ENCODE data around the gene MINDY4B. TPM values are rescaled to one million over a fixed set of nuclear protein-coding genes. Genes with fewer than 3 reads are reported as not detected.

MINDY4B gene
- total RNA-seq, 2 experiments from 2014 or later = not detected

- H3K27ac Mint-ChIP-seq = no peak overlapping the region
- peaks cover 32% of the 10 kb centered on the region for H3K27me3 Mint-ChIP-seq
- no peaks in the 10 kb centered on the region for H3K36me3 Mint-ChIP-seq
- DNase-seq = no peak
- H3K4me3 Mint-ChIP-seq = no peak overlapping the region
- CTCF ChIA-PET = no interaction called here
- H3K9me3 Mint-ChIP-seq (ENCODE audit: low read depth) = no peaks in the 10 kb centered on the region
- no peaks in the 10 kb centered on the region for H3K4me1 Mint-ChIP-seq
- no peak for ATAC-seq
Measured at GRCh38 chr3:150917951-150918350, 12.7 kb upstream of the MINDY4B start.

DNA sequence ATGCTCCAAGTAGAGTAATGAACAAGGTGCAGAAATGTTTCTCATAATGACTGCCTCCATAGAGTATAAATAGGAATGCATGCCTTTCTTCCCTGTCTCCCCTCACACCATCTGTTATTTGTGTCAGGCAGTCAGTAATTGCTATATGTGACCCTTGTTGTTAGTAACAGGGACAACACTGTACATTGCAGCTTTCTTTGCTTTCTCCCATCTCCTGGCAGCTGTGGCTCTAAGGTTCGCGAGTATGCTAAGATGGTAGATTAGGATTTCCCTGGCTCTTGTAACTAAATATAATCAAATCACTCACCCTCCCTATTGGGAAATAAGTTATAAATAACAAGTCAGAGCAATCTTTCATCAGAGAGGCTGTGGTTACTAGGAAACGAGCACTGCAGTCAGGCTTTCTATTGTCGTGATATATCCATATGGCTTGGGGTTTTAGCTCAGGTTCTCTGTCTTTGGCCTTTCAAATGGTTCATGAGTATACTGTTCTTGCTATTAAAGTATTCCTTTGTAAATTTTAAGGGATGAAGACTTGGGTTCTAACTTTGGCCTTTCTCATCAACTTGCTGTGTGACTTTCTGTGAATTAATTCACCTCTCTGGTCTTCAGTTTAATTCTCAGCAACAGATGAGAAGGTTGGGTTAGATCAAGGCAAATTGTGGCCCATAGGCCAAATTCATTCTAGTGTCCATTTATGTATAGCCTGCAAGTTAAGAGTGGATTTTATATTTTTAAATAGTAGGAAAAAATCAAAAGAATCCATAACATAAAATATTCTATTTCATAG lies 8.1 kb upstream of the MINDY4B start:
- Mint-ChIP-seq H3K4me1 (no peaks in the 10 kb centered on the region), H3K9me3 (ENCODE audit: low read depth) (no peaks in the 10 kb centered on the region), H3K27me3 (peaks cover 40% of the 10 kb centered on the region), H3K4me3 (no peak overlapping the region), H3K36me3 (no peaks in the 10 kb centered on the region), H3K27ac (no peak overlapping the region)
- ATAC-seq (no peak), DNase-seq (no peak)
- CTCF ChIA-PET = no interaction called here

DNA sequence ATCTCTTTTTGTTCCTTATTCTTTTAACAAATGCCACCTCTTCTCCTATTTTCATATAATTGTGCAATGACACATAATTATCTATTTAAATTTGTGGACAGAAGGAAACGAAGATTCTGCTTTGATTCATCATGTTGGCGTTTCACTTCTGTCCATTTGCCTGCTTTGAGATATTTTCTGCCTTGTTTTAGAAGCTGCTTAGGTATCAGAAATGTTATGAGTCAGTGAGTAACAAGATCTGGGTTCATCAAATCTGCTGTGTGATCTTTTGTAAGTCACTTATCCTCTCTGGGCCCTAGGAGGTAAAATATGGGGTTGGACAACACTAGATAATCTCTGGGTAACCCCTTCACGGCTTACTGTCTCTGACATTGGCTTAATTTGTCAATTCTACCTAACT lies 7.3 kb upstream of the MINDY4B start:
- H3K4me1 Mint-ChIP-seq = no peaks in the 10 kb centered on the region
- no peak for DNase-seq
- H3K4me3 Mint-ChIP-seq = no peak overlapping the region
- H3K27ac Mint-ChIP-seq = no peak overlapping the region
- peaks cover 42% of the 10 kb centered on the region for H3K27me3 Mint-ChIP-seq
- CTCF ChIA-PET = interaction anchor here (1.0 kb wide), 1 partner anchor 22 kb away, joined by 3 read pairs; no protein-coding TSS in a partner anchor
- H3K36me3 Mint-ChIP-seq = no peaks in the 10 kb centered on the region
- ATAC-seq = no peak
- no peaks in the 10 kb centered on the region for H3K9me3 Mint-ChIP-seq (ENCODE audit: low read depth)

DNA sequence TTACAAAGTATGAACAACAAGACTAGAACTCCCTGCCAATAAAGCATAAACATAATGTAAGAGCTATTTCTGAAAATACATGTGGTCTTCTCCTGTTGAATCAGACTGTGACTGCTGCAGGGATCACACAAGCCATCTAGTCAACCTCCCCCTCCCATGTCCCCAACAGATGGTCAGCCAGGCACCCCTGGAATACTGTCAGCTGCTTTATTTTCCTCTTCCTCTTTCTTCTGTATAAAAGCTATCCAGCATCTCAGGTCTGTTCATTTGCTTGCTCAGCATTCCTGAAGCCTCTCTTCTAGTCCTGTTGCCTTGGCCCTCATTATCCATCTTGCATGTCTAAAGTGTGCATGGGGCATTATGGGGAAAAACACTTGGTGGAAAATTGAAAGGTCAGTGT lies 6.5 kb upstream of the MINDY4B start:
- CTCF ChIA-PET = interaction anchor here (1.0 kb wide), 1 partner anchor 21 kb away, joined by 3 read pairs; no protein-coding TSS in a partner anchor
- Mint-ChIP-seq H3K27ac (no peak overlapping the region), H3K27me3 (peaks cover 46% of the 10 kb centered on the region), H3K4me1 (no peaks in the 10 kb centered on the region), H3K4me3 (no peak overlapping the region), H3K9me3 (ENCODE audit: low read depth) (no peaks in the 10 kb centered on the region), H3K36me3 (no peaks in the 10 kb centered on the region)
- no peak for ATAC-seq
- DNase-seq = no peak

DNA sequence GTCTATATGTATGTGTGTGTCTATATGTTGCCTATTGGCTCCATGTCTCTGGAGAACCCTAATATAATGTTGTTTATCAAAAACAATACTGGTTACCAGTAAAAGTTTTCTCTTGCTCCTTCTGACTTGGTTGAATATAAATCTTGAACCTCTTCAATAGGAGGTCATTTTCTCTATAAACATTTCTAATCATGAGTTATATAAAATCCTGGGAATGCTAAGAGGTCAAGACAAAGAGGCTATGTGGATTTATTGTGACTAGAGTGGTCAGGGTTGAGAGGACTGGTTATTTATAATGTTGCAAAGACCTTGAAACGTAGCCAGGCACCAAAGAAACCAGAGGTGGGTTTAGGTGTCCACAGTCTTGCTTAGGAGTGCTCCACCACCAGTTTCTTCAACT lies 1.2 kb upstream of the MINDY4B start:
- Mint-ChIP-seq H3K4me3 (no peak overlapping the region), H3K4me1 (no peaks in the 10 kb centered on the region), H3K27ac (no peak overlapping the region), H3K27me3 (peaks cover 69% of the 10 kb centered on the region), H3K36me3 (no peaks in the 10 kb centered on the region), H3K9me3 (ENCODE audit: low read depth) (no peaks in the 10 kb centered on the region)
- CTCF ChIA-PET = no interaction called here
- DNase-seq = no peak
- ATAC-seq = no peak

- DNase-seq (no peak), ATAC-seq (no peak)
- H3K36me3 Mint-ChIP-seq = no peaks in the 10 kb centered on the region
- no peaks in the 10 kb centered on the region for H3K9me3 Mint-ChIP-seq (ENCODE audit: low read depth)
- no peak overlapping the region for H3K27ac Mint-ChIP-seq
- CTCF ChIA-PET = no interaction called here
- H3K4me3 Mint-ChIP-seq = no peak overlapping the region
- peaks cover 68% of the 10 kb centered on the region for H3K27me3 Mint-ChIP-seq
- H3K4me1 Mint-ChIP-seq = no peaks in the 10 kb centered on the region
Measured at GRCh38 chr3:150905746-150906145, 507 bp upstream of the MINDY4B start.

- Mint-ChIP-seq H3K27ac (no peak overlapping the region), H3K27me3 (peaks cover 45% of the 10 kb centered on the region), H3K4me3 (no peak overlapping the region), H3K4me1 (no peaks in the 10 kb centered on the region), H3K36me3 (no peaks in the 10 kb centered on the region), H3K9me3 (ENCODE audit: low read depth) (no peaks in the 10 kb centered on the region)
- CTCF ChIA-PET = no interaction called here
- ATAC-seq (no peak), DNase-seq (no peak)
Measured at GRCh38 chr3:150902988-150903387, 2.3 kb downstream of the MINDY4B start.

DNA sequence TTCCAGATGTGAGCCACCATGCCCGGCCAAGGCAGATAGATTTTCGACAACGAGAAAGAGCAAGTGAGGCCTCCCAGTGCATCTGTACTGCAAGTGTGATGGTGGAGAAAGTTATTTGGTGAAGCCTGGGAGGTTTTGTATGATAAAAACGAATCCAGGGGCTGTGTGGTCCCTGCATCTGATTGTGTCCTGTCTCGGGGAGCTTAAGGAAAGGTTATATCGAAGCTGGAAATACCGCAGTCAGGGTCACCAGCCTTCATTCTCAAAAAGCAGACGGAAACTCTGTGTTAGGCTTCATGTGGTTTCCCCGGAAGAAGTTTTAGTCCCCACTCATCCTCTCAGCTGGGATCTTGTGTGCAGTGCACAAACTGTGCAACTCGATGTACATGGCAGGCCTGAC lies 3.4 kb downstream of the MINDY4B start:
- H3K9me3 Mint-ChIP-seq (ENCODE audit: low read depth) = no peaks in the 10 kb centered on the region
- H3K27ac Mint-ChIP-seq = no peak overlapping the region
- H3K4me3 Mint-ChIP-seq = no peak overlapping the region
- CTCF ChIA-PET = no interaction called here
- ATAC-seq (no peak), DNase-seq (no peak)
- peaks cover 36% of the 10 kb centered on the region for H3K27me3 Mint-ChIP-seq
- no peaks in the 10 kb centered on the region for H3K4me1 Mint-ChIP-seq
- no peaks in the 10 kb centered on the region for H3K36me3 Mint-ChIP-seq

DNA sequence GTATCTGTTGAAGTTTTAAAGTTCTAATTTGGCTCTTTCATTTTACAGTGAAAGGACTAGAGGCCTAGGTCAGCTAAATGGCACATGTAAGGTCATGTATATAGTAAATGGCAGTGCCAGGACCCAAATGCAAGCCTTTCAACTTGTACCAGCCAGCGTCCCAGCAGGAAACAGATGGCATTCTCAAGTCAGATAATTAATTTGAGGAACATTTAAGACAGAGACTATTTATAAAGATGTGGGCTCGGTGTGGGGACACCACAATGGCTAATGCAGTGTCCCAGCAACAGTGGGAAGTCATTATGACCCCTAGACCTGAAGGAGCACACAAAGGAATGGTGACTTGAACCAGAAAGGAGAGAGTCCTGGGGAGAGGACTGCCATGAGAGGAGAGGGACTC lies 6.1 kb downstream of the MINDY4B start:
- Mint-ChIP-seq H3K9me3 (ENCODE audit: low read depth) (no peaks in the 10 kb centered on the region), H3K4me3 (no peak overlapping the region), H3K4me1 (no peaks in the 10 kb centered on the region), H3K36me3 (no peaks in the 10 kb centered on the region), H3K27ac (no peak overlapping the region), H3K27me3 (peaks cover 29% of the 10 kb centered on the region)
- DNase-seq = no peak
- ATAC-seq = no peak
- CTCF ChIA-PET = no interaction called here

DNA sequence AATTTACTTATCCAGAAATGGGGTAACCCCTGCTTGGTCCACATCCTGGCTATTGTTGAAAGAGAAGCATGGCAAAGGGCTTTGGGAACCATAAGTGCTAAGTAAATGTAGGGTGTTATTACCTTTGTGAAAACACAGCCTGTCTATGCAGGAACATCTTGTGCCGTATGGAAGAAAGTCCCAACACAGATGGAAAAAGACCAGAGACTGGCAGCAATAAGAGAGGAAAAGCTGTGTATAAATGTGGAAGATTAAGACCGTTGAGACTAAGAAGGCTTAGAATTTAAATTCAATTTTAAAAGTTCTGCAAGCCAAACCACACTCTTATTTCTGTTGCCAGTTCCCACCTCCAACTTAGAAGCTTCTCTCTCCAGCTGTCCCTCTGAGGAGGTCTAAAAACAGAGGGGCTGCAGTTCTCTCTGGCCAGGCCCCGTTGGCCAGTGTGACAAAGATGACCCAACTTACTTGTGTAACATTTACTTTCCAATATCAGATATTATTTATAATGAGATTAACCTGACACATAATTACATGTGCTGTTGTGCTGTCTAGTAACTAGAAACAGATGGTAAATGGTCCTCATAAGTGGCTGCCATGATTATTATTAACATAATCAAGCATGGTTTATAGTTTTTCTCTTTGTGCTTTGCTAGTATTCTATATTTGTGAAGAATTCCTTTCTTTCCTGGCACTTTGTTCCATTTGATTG lies 7.0 kb downstream of the MINDY4B start:
- Mint-ChIP-seq H3K27ac (no peak overlapping the region), H3K36me3 (no peaks in the 10 kb centered on the region), H3K9me3 (ENCODE audit: low read depth) (no peaks in the 10 kb centered on the region), H3K4me1 (no peaks in the 10 kb centered on the region), H3K4me3 (no peak overlapping the region), H3K27me3 (peaks cover 20% of the 10 kb centered on the region)
- CTCF ChIA-PET = no interaction called here
- DNase-seq (no peak), ATAC-seq (no peak)

DNA sequence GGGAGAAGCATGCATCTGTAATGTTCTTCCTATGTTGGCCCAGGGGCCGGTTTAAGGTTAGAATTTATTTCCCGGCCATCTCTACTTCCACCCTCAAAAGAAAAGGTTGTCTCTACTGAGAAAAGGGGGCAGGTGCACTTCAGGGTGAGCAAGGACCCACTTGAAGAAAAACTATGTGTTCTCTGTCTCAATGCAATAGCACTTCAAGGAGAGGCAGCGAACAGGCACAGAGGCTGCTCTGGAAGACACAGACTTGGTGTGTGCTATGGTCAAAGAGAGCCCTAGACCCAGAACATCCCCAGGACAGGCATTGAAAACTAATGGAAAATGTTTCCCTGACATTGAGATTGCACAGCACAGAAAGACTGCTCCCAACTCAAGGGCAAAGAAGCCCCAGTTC lies 7.6 kb downstream of the MINDY4B start:
- CTCF ChIA-PET = no interaction called here
- Mint-ChIP-seq H3K4me1 (no peaks in the 10 kb centered on the region), H3K27me3 (peaks cover 16% of the 10 kb centered on the region), H3K9me3 (ENCODE audit: low read depth) (no peaks in the 10 kb centered on the region), H3K27ac (no peak overlapping the region), H3K36me3 (no peaks in the 10 kb centered on the region), H3K4me3 (no peak overlapping the region)
- DNase-seq (no peak), ATAC-seq (no peak)

DNA sequence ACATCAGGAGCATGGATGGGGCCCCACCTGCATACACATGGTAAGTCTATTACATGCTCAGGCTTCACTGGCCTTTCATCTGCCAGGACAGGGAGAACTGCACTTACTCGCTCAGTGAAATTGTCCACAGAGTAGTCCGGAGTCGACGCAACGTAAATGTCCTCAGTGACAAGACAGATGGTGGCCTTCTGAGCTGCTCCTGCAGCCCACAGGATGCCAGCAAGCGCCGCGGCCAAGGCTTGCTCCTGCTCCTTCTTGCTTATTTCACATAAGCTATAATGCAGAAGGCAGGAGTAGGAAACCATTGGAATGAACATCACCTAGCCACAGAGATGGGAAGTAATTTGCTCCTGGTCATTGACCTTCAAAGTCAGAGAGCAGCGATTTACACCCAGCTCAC lies 14.4 kb downstream of the MINDY4B start:
- ATAC-seq = no peak
- Mint-ChIP-seq H3K27me3 (peaks cover 20% of the 10 kb centered on the region), H3K27ac (no peak overlapping the region), H3K9me3 (ENCODE audit: low read depth) (no peaks in the 10 kb centered on the region), H3K4me1 (no peaks in the 10 kb centered on the region), H3K36me3 (no peaks in the 10 kb centered on the region), H3K4me3 (no peak overlapping the region)
- DNase-seq = no peak
- CTCF ChIA-PET = interaction anchor here (1.3 kb wide), 1 partner anchor 21 kb away, joined by 3 read pairs; no protein-coding TSS in a partner anchor

DNA sequence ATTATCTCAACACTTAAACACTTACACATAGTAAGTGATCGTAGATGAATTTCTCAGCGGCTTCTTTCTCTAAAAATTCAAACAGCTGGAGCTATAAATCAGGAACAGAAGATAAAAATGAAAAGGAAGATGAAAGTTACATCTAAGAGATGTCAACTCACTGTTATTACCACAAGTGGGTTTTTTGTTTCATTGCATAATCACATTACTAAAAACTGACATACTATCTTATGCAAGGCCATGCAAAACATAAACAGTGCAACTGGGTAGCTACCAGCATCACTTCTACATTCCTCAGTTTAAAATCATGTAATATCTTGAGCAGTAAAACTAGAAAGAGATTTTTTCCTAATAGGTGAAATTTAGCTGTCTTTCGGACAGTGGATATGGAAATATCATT lies 14.9 kb downstream of the MINDY4B start:
- no peak for DNase-seq
- no peak overlapping the region for H3K27ac Mint-ChIP-seq
- ATAC-seq = no peak
- H3K4me1 Mint-ChIP-seq = no peaks in the 10 kb centered on the region
- H3K36me3 Mint-ChIP-seq = no peaks in the 10 kb centered on the region
- H3K4me3 Mint-ChIP-seq = no peak overlapping the region
- CTCF ChIA-PET = interaction anchor here (1.3 kb wide), 1 partner anchor 22 kb away, joined by 3 read pairs; no protein-coding TSS in a partner anchor
- H3K9me3 Mint-ChIP-seq (ENCODE audit: low read depth) = no peaks in the 10 kb centered on the region
- H3K27me3 Mint-ChIP-seq = peaks cover 20% of the 10 kb centered on the region

DNA sequence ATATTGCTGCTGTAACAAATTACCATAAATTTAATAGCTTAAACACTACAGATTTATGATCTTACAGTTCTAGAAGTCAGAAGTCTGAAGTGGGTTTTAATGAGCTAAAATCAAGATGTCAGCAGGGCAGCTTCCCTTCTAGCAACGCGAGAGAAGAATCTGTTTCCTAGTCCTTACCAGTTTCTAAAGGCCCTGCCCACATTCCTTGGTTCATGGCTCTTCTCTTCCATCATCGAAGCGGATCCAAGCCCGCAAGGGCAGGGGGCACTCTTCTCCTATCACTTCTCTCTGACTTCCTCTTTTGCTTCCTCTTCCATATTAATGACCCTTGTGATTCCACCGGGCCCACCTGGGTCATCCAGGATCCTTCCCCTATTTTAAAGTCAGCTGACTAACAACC lies 16.1 kb downstream of the MINDY4B start:
- CTCF ChIA-PET = interaction anchor here (1.1 kb wide), 1 partner anchor 225 kb away, joined by 3 read pairs; no protein-coding TSS in a partner anchor
- H3K9me3 Mint-ChIP-seq (ENCODE audit: low read depth) = no peaks in the 10 kb centered on the region
- no peaks in the 10 kb centered on the region for H3K36me3 Mint-ChIP-seq
- H3K4me3 Mint-ChIP-seq = no peak overlapping the region
- no peaks in the 10 kb centered on the region for H3K4me1 Mint-ChIP-seq
- DNase-seq = no peak
- H3K27ac Mint-ChIP-seq = no peak overlapping the region
- peaks cover 23% of the 10 kb centered on the region for H3K27me3 Mint-ChIP-seq
- ATAC-seq = no peak
